Measurements from ENCODE around the gene OPA3. TPM values are rescaled to one million over a fixed set of nuclear protein-coding genes. Genes with fewer than 3 reads are reported as not detected.
A peak's percentile ranks its signal among the peaks of the same experiment; 100 is the strongest.

OPA3 gene
- total RNA-seq, 4 donors from 2014 or later = 5.7 to 14.9 (median 11.6) TPM

DNA sequence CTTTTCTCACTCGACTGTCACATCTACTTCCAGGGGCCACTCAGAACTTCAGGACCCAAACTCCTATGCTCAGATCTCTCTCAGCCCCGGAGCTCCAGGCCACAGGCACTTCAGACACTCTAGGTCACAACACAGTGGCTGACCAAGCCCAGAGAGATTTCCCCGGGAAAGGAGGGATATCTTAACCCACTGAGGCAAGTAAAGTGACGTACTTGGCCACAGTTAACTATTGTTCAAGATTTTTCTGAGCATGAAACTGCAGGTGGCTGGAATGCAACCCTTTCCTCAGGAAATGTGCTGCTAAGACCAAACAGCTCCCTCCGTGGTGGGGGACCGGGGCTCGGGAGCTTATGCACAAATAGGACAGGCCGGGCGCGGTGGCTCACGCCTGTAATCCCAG is 23.9 kb downstream of the OPA3 start:
- H3K27ac ChIP-seq = no peak overlapping the region
- no peaks in the 10 kb centered on the region for H3K9me3 ChIP-seq
- no peak for ATAC-seq
- peaks cover 0 to 17% (median 0%) of the 10 kb centered on the region in 3 donors for H3K4me1 ChIP-seq
- no peak overlapping the region for H3K4me3 ChIP-seq
- 80% methylated on average over 1 to 2 of the region's 11 CpGs for WGBS, 2 donors (ENCODE audit: low coverage in 1 of 2)
- no peaks in the 10 kb centered on the region for H3K27me3 ChIP-seq
- TF ChIP-seq EP300 (IDR thresholded peaks at IDR 0.05) (no peak), POLR2AphosphoS5 (IDR thresholded peaks at IDR 0.05) (no peak), POLR2A (IDR thresholded peaks at IDR 0.05) (no peak)
- TF ChIP-seq, protein P1, sequence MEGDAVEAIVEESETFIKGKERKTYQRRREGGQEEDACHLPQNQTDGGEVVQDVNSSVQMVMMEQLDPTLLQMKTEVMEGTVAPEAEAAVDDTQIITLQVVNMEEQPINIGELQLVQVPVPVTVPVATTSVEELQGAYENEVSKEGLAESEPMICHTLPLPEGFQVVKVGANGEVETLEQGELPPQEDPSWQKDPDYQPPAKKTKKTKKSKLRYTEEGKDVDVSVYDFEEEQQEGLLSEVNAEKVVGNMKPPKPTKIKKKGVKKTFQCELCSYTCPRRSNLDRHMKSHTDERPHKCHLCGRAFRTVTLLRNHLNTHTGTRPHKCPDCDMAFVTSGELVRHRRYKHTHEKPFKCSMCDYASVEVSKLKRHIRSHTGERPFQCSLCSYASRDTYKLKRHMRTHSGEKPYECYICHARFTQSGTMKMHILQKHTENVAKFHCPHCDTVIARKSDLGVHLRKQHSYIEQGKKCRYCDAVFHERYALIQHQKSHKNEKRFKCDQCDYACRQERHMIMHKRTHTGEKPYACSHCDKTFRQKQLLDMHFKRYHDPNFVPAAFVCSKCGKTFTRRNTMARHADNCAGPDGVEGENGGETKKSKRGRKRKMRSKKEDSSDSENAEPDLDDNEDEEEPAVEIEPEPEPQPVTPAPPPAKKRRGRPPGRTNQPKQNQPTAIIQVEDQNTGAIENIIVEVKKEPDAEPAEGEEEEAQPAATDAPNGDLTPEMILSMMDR (IDR thresholded peaks at IDR 0.05) = no peak
- H3K36me3 ChIP-seq = no peaks in the 10 kb centered on the region

DNA sequence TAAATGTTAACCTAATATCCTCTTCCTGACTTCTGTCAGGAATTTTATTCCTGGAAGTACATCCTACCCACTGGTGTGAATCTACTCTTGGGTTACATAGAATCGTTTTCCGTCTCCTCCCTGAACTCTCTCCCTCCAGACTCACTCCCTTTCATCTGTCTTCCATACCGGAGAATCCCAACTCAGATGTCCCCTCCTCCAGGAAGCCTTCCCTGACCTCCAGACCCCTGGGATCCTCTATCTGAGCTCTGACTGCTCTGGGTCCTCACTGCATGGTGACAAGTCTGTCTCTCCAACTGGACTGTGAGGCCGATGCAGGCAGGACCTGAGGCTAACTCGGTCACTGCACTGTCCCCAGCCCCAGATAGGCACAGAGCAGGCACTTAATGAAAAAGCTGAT is 24.6 kb downstream of the OPA3 start:
- Histone ChIP-seq H3K36me3 (no peaks in the 10 kb centered on the region), H3K27ac (no peak overlapping the region), H3K4me1 (peaks cover 0 to 17% (median 0%) of the 10 kb centered on the region in 3 donors), H3K9me3 (no peaks in the 10 kb centered on the region), H3K4me3 (no peak overlapping the region), H3K27me3 (no peaks in the 10 kb centered on the region)
- no peak for TF ChIP-seq POLR2A (IDR thresholded peaks at IDR 0.05)
- TF ChIP-seq POLR2AphosphoS5 (IDR thresholded peaks at IDR 0.05) = no peak
- TF ChIP-seq EP300 (IDR thresholded peaks at IDR 0.05) = no peak
- TF ChIP-seq, protein P1 (IDR thresholded peaks at IDR 0.05) = no peak
- no peak for ATAC-seq
- WGBS, 2 donors (ENCODE audit: low coverage in 1 of 2) = 76 to 87% methylated on average over 3 to 4 of the region's 5 CpGs

DNA sequence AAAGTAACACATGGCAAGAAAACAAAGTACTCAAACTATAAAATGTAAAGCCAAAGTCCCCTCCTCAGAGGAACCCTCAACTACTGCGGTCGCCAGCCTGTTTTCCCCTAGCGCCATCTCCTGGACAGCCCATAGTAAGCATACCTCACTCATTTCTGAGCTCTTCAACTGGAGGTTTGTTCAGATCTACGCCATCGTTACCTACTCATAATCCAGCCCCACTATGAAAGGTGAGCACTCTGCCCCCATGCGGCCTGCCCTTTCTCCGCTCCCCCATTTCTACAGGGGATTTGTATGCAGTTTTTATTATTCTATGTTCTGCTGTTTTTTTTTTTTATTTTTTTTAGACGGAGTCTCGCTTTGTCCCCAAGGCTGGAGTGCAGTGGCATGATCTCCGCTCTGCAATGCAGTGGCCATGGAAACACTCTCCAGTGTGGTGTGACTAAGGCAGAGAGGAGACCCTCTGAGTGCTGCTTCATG is 26.2 kb downstream of the OPA3 start:
- WGBS, 2 donors (ENCODE audit: low coverage in 1 of 2) = 21 to 38% methylated on average over 9 to 10 of the region's 10 CpGs
- Histone ChIP-seq H3K4me1 (peaks cover 0 to 17% (median 0%) of the 10 kb centered on the region in 3 donors), H3K36me3 (peaks cover 0 to 5% of the 10 kb centered on the region in 2 donors), H3K9me3 (no peaks in the 10 kb centered on the region), H3K27ac (no peak overlapping the region), H3K4me3 (no peak overlapping the region), H3K27me3 (no peaks in the 10 kb centered on the region)
- TF ChIP-seq EP300 (IDR thresholded peaks at IDR 0.05) (no peak), POLR2AphosphoS5 (IDR thresholded peaks at IDR 0.05) (no peak)
- TF ChIP-seq, protein P1 (IDR thresholded peaks at IDR 0.05) = peak in 3 of 4 experiments; percentile 38 to 59 (median 49)
- no peak for ATAC-seq

DNA sequence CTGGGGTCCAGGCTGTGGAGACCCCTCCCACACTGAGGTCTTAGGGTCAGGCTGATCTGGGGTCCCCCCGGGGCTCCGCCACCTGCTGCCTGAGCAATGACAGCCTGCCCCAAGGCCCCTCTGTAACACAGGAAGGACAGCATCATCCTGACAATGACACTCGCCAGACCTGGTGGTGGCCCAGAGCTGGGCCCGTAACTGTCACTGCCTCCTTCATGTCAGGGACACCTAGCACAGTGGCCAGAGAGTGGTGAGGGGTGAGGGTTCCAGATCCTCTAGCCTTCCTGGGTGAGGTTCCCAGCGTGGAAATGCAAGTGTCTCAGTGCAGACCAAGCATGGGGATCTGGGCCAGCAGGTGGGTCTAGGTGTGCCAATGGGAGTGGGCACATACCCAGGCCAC is 27.8 kb downstream of the OPA3 start:
- Histone ChIP-seq H3K4me1 (peaks cover 0 to 10% (median 0%) of the 10 kb centered on the region in 3 donors), H3K36me3 (peaks cover 0 to 17% of the 10 kb centered on the region in 2 donors), H3K27ac (no peak overlapping the region), H3K4me3 (no peak overlapping the region), H3K9me3 (no peaks in the 10 kb centered on the region), H3K27me3 (no peaks in the 10 kb centered on the region)
- no peak for ATAC-seq
- 80% methylated on average over 1 of the region's 5 CpGs; no CpG with 5 or more reads in 1 of the 2 donors for WGBS, 2 donors (ENCODE audit: low coverage in 1 of 2)
- TF ChIP-seq POLR2AphosphoS5 (IDR thresholded peaks at IDR 0.05) = no peak
- TF ChIP-seq, protein P1 (IDR thresholded peaks at IDR 0.05) = no peak
- no peak for TF ChIP-seq POLR2A (IDR thresholded peaks at IDR 0.05)
- TF ChIP-seq EP300 (IDR thresholded peaks at IDR 0.05) = no peak

DNA sequence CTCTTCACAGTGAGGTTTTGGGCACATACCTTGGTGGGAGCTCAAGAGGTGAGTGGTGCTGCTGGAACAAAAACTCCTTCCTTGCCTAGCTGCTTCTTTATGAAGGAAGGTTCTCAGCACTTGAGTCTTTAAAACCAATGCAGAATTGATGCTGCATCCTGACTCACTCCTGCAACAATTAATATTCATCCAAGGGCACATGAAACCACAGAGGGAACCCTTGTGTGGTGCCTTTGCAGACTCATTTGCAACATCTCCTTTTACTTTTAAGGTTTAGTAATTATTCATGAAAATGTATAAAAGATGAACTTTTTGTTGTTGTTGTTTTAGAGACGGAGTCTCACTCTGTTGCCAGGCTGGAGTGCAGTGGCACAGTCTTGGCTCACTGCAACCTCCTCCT is 30.1 kb downstream of the OPA3 start:
- Histone ChIP-seq H3K27ac (no peak overlapping the region), H3K4me1 (peaks cover 0 to 20% (median 0%) of the 10 kb centered on the region in 3 donors), H3K4me3 (no peak overlapping the region), H3K27me3 (no peaks in the 10 kb centered on the region), H3K9me3 (no peaks in the 10 kb centered on the region), H3K36me3 (peaks cover 0 to 17% of the 10 kb centered on the region in 2 donors)
- ATAC-seq = no peak
- 73 to 86% methylated on average over 1 of the region's 1 CpG for WGBS, 2 donors (ENCODE audit: low coverage in 1 of 2)
- TF ChIP-seq POLR2AphosphoS5 (IDR thresholded peaks at IDR 0.05) (no peak), EP300 (IDR thresholded peaks at IDR 0.05) (no peak), POLR2A (IDR thresholded peaks at IDR 0.05) (no peak)
- TF ChIP-seq, protein P1 (IDR thresholded peaks at IDR 0.05) = no peak
